ENCODE measurements around the gene PATL2.

The PATL2 gene

GRCh38 chr15:44718180-44718926 lies 7.2 kb upstream of the PATL2 start:
- H3K36me3 ChIP-seq (ENCODE audit: control insufficient read depth, insufficient read depth, low read length): peaks cover 27% of the 10 kb centered on the region

GRCh38 chr15:44716983-44717602 lies 6.0 kb upstream of the PATL2 start:
- H3K27ac ChIP-seq (ENCODE audit: low read depth, low read length): no peak overlapping the region
- H3K27me3 ChIP-seq (ENCODE audit: control insufficient read depth, insufficient read depth, low read length): peaks cover 6% of the 10 kb centered on the region
- H3K4me3 ChIP-seq (ENCODE audit: low read depth, low read length): no peak overlapping the region
- no peaks in the 10 kb centered on the region for H3K9me3 ChIP-seq (ENCODE audit: control insufficient read depth, insufficient read depth, low read depth, low read length)
- H3K4me1 ChIP-seq (ENCODE audit: control insufficient read depth, insufficient read depth, low read length): no peaks in the 10 kb centered on the region
- H3K9ac ChIP-seq (ENCODE audit: low read length): no peak overlapping the region
- H3K36me3 ChIP-seq (ENCODE audit: control insufficient read depth, insufficient read depth, low read length): peaks cover 27% of the 10 kb centered on the region

More at GRCh38 chr15:44718180-44718926, 7.2 kb upstream of the PATL2 start:
- H3K4me1 ChIP-seq (ENCODE audit: control insufficient read depth, insufficient read depth, low read length): no peaks in the 10 kb centered on the region
- no peak overlapping the region for H3K27ac ChIP-seq (ENCODE audit: low read depth, low read length)
- no peaks in the 10 kb centered on the region for H3K27me3 ChIP-seq (ENCODE audit: control insufficient read depth, insufficient read depth, low read length)
- H3K9ac ChIP-seq (ENCODE audit: low read length): no peak overlapping the region
- H3K4me3 ChIP-seq (ENCODE audit: low read depth, low read length): no peak overlapping the region
- no peaks in the 10 kb centered on the region for H3K9me3 ChIP-seq (ENCODE audit: control insufficient read depth, insufficient read depth, low read depth, low read length)

- no peaks in the 10 kb centered on the region for H3K4me1 ChIP-seq (ENCODE audit: control insufficient read depth, insufficient read depth, low read length)
Measured at GRCh38 chr15:44715797-44716334, 4.7 kb upstream of the PATL2 start.

GRCh38 chr15:44715142-44715796 lies 4.1 kb upstream of the PATL2 start:
- Histone ChIP-seq H3K27me3 (ENCODE audit: control insufficient read depth, insufficient read depth, low read length) (peaks cover 10% of the 10 kb centered on the region), H3K36me3 (ENCODE audit: control insufficient read depth, insufficient read depth, low read length) (peaks cover 27% of the 10 kb centered on the region), H3K4me3 (ENCODE audit: low read depth, low read length) (no peak overlapping the region), H3K9ac (ENCODE audit: low read length) (no peak overlapping the region), H3K27ac (ENCODE audit: low read depth, low read length) (no peak overlapping the region), H3K9me3 (ENCODE audit: control insufficient read depth, insufficient read depth, low read depth, low read length) (no peaks in the 10 kb centered on the region), H3K4me1 (ENCODE audit: control insufficient read depth, insufficient read depth, low read length) (no peaks in the 10 kb centered on the region)

More at GRCh38 chr15:44715797-44716334, 4.7 kb upstream of the PATL2 start:
- Histone ChIP-seq H3K9me3 (ENCODE audit: control insufficient read depth, insufficient read depth, low read depth, low read length) (no peaks in the 10 kb centered on the region), H3K4me3 (ENCODE audit: low read depth, low read length) (no peak overlapping the region), H3K27ac (ENCODE audit: low read depth, low read length) (no peak overlapping the region), H3K9ac (ENCODE audit: low read length) (no peak overlapping the region), H3K27me3 (ENCODE audit: control insufficient read depth, insufficient read depth, low read length) (peaks cover 10% of the 10 kb centered on the region), H3K36me3 (ENCODE audit: control insufficient read depth, insufficient read depth, low read length) (peaks cover 27% of the 10 kb centered on the region)

GRCh38 chr15:44713006-44713966 lies 2.2 kb upstream of the PATL2 start:
- Histone ChIP-seq H3K9me3 (ENCODE audit: control insufficient read depth, insufficient read depth, low read depth, low read length) (no peaks in the 10 kb centered on the region), H3K36me3 (ENCODE audit: control insufficient read depth, insufficient read depth, low read length) (peaks cover 27% of the 10 kb centered on the region), H3K27me3 (ENCODE audit: control insufficient read depth, insufficient read depth, low read length) (peaks cover 10% of the 10 kb centered on the region), H3K27ac (ENCODE audit: low read depth, low read length) (no peak overlapping the region), H3K4me3 (ENCODE audit: low read depth, low read length) (peak overlapping the region; percentile 88; the same call in 1 of the 2 replicates), H3K9ac (ENCODE audit: low read length) (no peak overlapping the region), H3K4me1 (ENCODE audit: control insufficient read depth, insufficient read depth, low read length) (no peaks in the 10 kb centered on the region)

GRCh38 chr15:44712346-44713005 lies 1.4 kb upstream of the PATL2 start:
- H3K36me3 ChIP-seq (ENCODE audit: control insufficient read depth, insufficient read depth, low read length): peaks cover 25% of the 10 kb centered on the region
- no peak overlapping the region for H3K27ac ChIP-seq (ENCODE audit: low read depth, low read length)
- no peaks in the 10 kb centered on the region for H3K4me1 ChIP-seq (ENCODE audit: control insufficient read depth, insufficient read depth, low read length)
- H3K27me3 ChIP-seq (ENCODE audit: control insufficient read depth, insufficient read depth, low read length): peaks cover 10% of the 10 kb centered on the region
- peak overlapping the region; percentile 88 for H3K4me3 ChIP-seq (ENCODE audit: low read depth, low read length)
- no peaks in the 10 kb centered on the region for H3K9me3 ChIP-seq (ENCODE audit: control insufficient read depth, insufficient read depth, low read depth, low read length)
- H3K9ac ChIP-seq (ENCODE audit: low read length): peak overlapping the region; percentile 78

GRCh38 chr15:44711743-44712345 lies 721 bp upstream of the PATL2 start:
- Histone ChIP-seq H3K4me1 (ENCODE audit: control insufficient read depth, insufficient read depth, low read length) (no peaks in the 10 kb centered on the region), H3K4me3 (ENCODE audit: low read depth, low read length) (peak overlapping the region; percentile 88), H3K36me3 (ENCODE audit: control insufficient read depth, insufficient read depth, low read length) (peaks cover 18% of the 10 kb centered on the region), H3K9me3 (ENCODE audit: control insufficient read depth, insufficient read depth, low read depth, low read length) (no peaks in the 10 kb centered on the region), H3K27me3 (ENCODE audit: control insufficient read depth, insufficient read depth, low read length) (peaks cover 10% of the 10 kb centered on the region), H3K27ac (ENCODE audit: low read depth, low read length) (peak overlapping the region; percentile 7; the same call in 1 of the 2 replicates), H3K9ac (ENCODE audit: low read length) (peak overlapping the region; percentile 78)

- H3K36me3 ChIP-seq (ENCODE audit: control insufficient read depth, insufficient read depth, low read length): peaks cover 5% of the 10 kb centered on the region; the same call in 1 of the 2 replicates
Measured at GRCh38 chr15:44710236-44711095, 657 bp downstream of the PATL2 start.

GRCh38 chr15:44706946-44707636 lies 4.0 kb downstream of the PATL2 start:
- H3K9ac ChIP-seq (ENCODE audit: low read length): no peak overlapping the region
- no peak overlapping the region for H3K27ac ChIP-seq (ENCODE audit: low read depth, low read length)
- no peaks in the 10 kb centered on the region for H3K4me1 ChIP-seq (ENCODE audit: control insufficient read depth, insufficient read depth, low read length)
- H3K4me3 ChIP-seq (ENCODE audit: low read depth, low read length): no peak overlapping the region
- no peaks in the 10 kb centered on the region for H3K36me3 ChIP-seq (ENCODE audit: control insufficient read depth, insufficient read depth, low read length)
- H3K9me3 ChIP-seq (ENCODE audit: control insufficient read depth, insufficient read depth, low read depth, low read length): peaks cover under 1% of the 10 kb centered on the region; the same call in 1 of the 2 replicates
- H3K27me3 ChIP-seq (ENCODE audit: control insufficient read depth, insufficient read depth, low read length): peaks cover 4% of the 10 kb centered on the region

More at GRCh38 chr15:44710236-44711095, 657 bp downstream of the PATL2 start:
- Histone ChIP-seq H3K9me3 (ENCODE audit: control insufficient read depth, insufficient read depth, low read depth, low read length) (no peaks in the 10 kb centered on the region), H3K27me3 (ENCODE audit: control insufficient read depth, insufficient read depth, low read length) (peaks cover 10% of the 10 kb centered on the region), H3K27ac (ENCODE audit: low read depth, low read length) (peak overlapping the region; percentile 11; the same call in 1 of the 2 replicates), H3K4me1 (ENCODE audit: control insufficient read depth, insufficient read depth, low read length) (no peaks in the 10 kb centered on the region), H3K4me3 (ENCODE audit: low read depth, low read length) (peak overlapping the region; percentile 88), H3K9ac (ENCODE audit: low read length) (peak overlapping the region; percentile 78)

Measured in HUES6 (cell line).